Measurements from ENCODE around the gene KCNQ2. TPM values are rescaled to one million over a fixed set of nuclear protein-coding genes. Genes with fewer than 3 reads are reported as not detected.

KCNQ2 gene
- total and polyA plus RNA-seq, 9 donors, result not detected

DNA sequence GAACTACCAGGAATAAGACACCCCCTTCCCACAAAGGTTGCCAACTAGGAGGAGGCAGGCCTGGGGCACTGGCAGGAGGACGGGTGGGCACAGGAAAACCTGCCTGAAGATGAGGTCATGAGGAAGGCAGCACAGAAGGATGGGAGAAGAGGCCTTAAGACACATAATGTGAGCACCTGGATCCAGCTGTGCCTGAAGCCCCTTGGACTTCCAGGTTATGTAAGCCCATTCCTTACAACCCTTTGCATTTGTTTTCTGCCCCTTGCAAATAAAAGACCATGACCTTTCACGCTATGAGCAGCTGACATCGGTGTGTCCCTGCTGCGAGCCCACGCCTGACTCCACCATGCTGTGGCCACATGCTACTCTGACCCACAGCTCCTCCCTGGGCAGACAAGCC, 23.4 kb downstream of the KCNQ2 start:
- intact Hi-C loops (cut with DNase I), result no loop called here
- no peaks in the 10 kb centered on the region for H3K27me3 ChIP-seq

DNA sequence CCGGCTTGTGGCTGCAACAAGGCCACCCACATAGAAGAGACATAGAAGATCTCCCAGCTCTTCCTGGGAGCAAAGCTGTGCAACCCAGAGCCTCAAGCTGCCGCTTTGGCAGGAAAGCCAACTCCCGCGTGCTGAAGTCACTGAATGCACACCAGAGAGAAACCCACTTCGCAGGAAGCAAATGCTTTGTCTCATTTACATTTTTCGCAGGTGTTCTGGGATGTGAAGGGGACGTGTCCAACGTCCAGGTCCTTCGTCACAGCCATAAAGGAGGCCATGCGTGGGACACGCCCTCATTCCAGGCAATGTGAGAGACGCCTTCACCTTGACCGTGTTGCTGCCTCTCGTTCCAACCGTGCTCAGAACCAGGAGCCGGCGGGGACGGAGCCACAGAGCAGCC, 24.4 kb downstream of the KCNQ2 start:
- 9 to 14% (median 10%) methylated on average over 18 of the region's 18 CpGs for WGBS, 3 donors
- intact Hi-C loops (cut with DNase I), result no loop called here
- Histone ChIP-seq H3K27ac (no peak overlapping the region), H3K36me3 (no peaks in the 10 kb centered on the region), H3K27me3 (no peaks in the 10 kb centered on the region), H3K4me3 (no peak overlapping the region), H3K4me1 (ENCODE audit: insufficient read depth) (no peaks in the 10 kb centered on the region), H3K9me3 (no peaks in the 10 kb centered on the region)
- TF ChIP-seq, protein P1, sequence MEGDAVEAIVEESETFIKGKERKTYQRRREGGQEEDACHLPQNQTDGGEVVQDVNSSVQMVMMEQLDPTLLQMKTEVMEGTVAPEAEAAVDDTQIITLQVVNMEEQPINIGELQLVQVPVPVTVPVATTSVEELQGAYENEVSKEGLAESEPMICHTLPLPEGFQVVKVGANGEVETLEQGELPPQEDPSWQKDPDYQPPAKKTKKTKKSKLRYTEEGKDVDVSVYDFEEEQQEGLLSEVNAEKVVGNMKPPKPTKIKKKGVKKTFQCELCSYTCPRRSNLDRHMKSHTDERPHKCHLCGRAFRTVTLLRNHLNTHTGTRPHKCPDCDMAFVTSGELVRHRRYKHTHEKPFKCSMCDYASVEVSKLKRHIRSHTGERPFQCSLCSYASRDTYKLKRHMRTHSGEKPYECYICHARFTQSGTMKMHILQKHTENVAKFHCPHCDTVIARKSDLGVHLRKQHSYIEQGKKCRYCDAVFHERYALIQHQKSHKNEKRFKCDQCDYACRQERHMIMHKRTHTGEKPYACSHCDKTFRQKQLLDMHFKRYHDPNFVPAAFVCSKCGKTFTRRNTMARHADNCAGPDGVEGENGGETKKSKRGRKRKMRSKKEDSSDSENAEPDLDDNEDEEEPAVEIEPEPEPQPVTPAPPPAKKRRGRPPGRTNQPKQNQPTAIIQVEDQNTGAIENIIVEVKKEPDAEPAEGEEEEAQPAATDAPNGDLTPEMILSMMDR (IDR thresholded peaks at IDR 0.05), result no peak
- TF ChIP-seq EP300 (IDR thresholded peaks at IDR 0.05) (no peak), POLR2A (IDR thresholded peaks at IDR 0.05) (no peak)
- DNase-seq, result no peak

More for the DNA sequence above, 23.4 kb downstream of the KCNQ2 start:
- Histone ChIP-seq H3K4me3 (no peak overlapping the region), H3K36me3 (no peaks in the 10 kb centered on the region), H3K27ac (no peak overlapping the region), H3K4me1 (ENCODE audit: insufficient read depth) (peaks cover 1% of the 10 kb centered on the region), H3K9me3 (no peaks in the 10 kb centered on the region)
- WGBS, 3 donors, result 72 to 82% (median 73%) methylated on average over 5 of the region's 5 CpGs
- DNase-seq, result no peak
- TF ChIP-seq, protein P1 (IDR thresholded peaks at IDR 0.05), result no peak
- no peak for TF ChIP-seq EP300 (IDR thresholded peaks at IDR 0.05)
- TF ChIP-seq POLR2A (IDR thresholded peaks at IDR 0.05), result no peak

DNA sequence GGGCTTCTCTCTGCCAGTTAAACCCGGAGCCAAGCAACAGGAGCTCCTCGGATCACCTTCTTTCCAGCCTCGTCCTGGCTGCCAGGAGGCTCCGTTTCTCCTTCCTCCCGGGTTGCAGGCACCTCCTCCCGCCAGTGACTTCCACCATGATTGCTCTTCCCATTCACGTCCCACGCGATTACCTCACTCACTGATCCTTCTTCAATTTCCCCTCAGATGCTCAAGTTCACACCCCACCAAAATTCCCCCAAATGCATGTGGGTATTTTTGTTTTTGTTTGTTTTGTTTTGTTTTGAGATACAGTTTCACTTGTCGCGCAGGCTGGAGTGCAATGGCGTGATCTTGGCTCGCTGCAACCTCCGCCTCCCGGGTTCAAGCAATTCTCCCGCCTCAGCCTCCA, 25.1 kb downstream of the KCNQ2 start:
- 68 to 76% (median 71%) methylated on average over 16 of the region's 16 CpGs for WGBS, 3 donors
- intact Hi-C loops (cut with DNase I), result no loop called here
- TF ChIP-seq, protein P1 (IDR thresholded peaks at IDR 0.05), result no peak
- TF ChIP-seq EP300 (IDR thresholded peaks at IDR 0.05) (no peak), POLR2A (IDR thresholded peaks at IDR 0.05) (no peak)

DNA sequence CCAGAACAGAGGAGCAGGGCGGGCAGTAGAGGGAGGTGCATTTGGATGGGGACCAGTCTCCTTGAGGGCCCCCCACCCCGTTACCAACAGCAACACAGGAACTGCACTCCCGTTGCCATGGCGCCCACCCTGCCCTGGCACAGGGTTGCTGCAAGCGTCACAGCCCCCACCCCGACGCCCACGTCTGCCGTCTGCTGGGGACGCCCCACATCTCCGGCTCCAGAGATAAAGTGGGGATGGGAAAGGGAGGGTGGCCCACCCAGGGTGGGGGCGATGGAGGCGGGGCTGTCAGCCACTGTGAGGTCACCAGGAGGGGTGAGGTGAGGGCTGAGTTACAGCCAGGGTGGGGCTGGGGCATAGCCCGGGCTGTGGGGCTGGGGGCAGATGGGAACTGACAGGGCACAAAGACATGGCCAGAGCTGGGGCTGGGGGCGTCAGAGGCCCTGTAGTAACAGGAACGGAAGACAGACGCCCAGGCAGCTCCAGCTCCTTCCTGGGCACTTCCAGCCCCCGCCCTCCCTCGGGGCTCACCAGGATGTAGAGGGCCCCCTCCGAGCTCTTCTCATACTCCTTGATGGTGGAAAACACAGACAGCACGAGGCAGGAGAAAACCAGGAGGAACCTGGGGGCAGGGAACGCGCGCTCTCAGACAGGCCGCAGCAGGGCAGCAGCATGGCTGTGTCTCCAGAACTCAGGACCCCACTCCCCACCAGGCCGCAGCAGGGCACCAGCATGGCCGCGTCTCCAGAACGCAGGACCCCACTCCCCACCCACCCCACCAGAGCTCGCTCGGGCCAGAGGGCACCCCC, 26.0 kb downstream of the KCNQ2 start:
- no peak overlapping the region for H3K27ac ChIP-seq
- H3K4me3 ChIP-seq, result no peak overlapping the region
- intact Hi-C loops (cut with DNase I), result no loop called here
- H3K9me3 ChIP-seq, result no peaks in the 10 kb centered on the region
- WGBS, 3 donors, result 32 to 40% (median 36%) methylated on average over 31 of the region's 31 CpGs
- no peak for DNase-seq
- no peaks in the 10 kb centered on the region for H3K4me1 ChIP-seq (ENCODE audit: insufficient read depth)
- H3K27me3 ChIP-seq, result no peaks in the 10 kb centered on the region
- TF ChIP-seq, protein P1 (IDR thresholded peaks at IDR 0.05), result no peak
- TF ChIP-seq POLR2A (IDR thresholded peaks at IDR 0.05) (no peak), EP300 (IDR thresholded peaks at IDR 0.05) (no peak)
- no peaks in the 10 kb centered on the region for H3K36me3 ChIP-seq

More for the DNA sequence above, 25.1 kb downstream of the KCNQ2 start:
- Histone ChIP-seq H3K27ac (no peak overlapping the region), H3K27me3 (no peaks in the 10 kb centered on the region), H3K4me1 (ENCODE audit: insufficient read depth) (no peaks in the 10 kb centered on the region), H3K9me3 (no peaks in the 10 kb centered on the region), H3K4me3 (no peak overlapping the region), H3K36me3 (no peaks in the 10 kb centered on the region)
- no peak for DNase-seq

All from ovary (tissue), 9 donors.